ENCODE results near the gene LCN15.
"Not testable (repeated sequence)": the region's sequence is repeated elsewhere in the genome, so short reads cannot be mapped to it uniquely, and the experiment has no call there.

Gene LCN15

DNA sequence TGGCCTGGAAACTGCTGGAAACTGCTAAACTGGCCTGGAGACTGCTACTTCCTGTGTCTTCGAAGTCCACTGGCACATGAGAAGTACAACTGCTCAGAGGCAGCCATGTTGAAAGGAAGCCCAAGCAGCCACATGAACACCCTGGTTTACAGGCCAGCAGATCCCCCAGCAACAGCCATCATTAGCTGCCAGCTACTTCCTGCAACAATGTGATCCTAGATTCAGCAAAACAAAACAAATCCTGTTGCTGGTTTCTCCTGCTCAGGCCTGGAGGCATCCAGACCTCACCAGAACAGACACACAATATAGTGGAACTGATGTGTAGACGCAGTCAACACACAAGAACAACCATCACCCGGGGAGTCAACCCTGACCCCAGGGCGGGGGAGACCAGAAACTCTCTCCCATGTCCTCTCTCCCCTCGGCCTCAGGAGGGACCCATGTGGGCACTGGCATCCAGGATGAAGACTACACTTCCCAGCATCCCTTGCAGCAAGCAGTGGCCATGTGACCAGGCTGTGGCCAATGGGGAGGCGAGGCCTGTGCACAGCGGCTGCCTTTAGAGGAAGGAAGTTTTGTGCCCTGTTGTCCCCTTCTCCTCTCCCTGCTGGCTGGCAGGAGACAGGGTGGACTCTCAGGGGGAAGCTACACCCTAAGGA lies 9.2 kb upstream of the LCN15 start:
- no peak for DNase-seq

DNA sequence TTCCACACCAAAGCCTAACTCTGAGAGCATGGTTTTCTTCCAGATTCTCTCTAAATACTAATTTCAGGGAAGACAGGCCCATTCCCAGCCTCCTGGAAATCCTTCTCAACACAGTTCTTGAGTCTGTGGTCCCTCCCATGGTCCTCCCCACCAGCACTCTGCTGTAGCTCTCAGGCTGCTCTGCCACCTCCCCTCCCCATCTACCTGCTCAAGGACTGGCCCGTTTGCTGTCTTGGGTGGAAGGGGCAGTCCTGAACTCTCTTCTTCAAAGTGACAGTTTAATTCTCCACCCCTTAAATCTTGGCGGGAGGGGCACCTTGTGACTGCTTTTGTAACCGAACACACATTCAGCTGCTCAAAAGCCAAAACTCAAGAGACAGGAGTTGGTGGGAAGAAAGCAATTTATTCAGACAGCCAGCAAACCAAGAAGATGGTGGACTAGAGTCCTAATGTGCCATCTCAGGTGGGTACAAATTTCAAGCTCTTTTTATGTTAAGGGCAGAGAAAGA lies 7.6 kb upstream of the LCN15 start:
- DNase-seq, result no peak

- peak; percentile 41 for DNase-seq
Observed at GRCh38 chr9:136769710-136770191, 5.4 kb upstream of the LCN15 start.

DNA sequence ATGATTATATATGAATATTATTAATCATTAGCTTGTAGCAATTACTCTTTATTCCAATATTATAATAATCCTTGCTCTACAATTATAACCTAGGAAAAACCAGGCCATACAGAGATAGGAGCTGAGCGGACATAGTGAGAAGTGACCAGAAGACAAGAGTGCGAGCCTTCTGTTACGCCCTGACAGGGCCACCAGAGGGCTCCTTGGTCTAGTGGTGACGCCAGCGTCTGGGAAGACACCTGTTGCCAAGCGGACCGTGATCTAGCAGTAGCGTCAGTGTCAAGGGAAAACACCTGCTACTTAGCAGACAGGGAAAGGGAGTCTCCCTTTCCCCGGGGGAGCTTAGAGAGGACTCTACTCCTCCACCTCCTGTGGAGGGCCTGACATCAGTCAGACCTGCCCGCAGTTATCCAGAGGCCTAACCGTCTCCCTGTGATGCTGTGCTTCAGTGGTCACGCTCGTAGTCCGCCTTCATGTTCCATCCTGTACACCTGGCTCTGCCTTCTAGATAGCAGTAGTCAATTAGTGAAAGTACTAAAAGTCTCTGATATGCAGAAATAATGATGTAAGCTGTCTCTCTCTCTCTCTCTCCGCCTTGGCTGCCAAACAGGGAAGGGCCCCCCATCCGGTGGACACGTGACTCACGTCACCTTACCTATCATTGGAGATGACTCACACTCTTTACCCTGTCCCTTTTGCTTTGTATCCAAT lies 2.2 kb upstream of the LCN15 start:
- peak; percentile 24 for DNase-seq

GRCh38 chr9:136765745-136766409 lies 1.6 kb upstream of the LCN15 start:
- not testable (repeated sequence) for DNase-seq

DNA sequence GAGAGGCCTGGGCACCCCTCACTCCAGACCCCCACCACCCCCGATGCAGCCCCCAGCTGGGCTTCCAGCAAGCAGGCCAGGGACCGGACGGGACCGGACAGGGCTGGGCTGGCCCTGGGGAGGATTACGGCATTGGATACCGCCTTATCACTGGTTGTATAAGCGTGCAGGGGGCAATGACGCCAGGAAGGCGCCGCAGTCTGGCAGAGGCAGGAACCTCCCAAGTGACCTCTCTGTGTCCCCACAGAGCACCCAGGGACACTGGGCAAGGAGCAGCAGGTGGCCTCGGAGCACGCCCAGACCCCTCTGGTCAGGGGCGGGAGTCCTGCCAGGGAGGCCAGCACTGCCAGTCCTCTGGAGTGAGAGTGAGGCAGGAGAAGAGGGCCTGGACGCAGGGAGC lies 723 bp upstream of the LCN15 start:
- DNase-seq, result no peak

- no peak for DNase-seq
Observed at GRCh38 chr9:136763649-136764035, 676 bp downstream of the LCN15 start.

DNA sequence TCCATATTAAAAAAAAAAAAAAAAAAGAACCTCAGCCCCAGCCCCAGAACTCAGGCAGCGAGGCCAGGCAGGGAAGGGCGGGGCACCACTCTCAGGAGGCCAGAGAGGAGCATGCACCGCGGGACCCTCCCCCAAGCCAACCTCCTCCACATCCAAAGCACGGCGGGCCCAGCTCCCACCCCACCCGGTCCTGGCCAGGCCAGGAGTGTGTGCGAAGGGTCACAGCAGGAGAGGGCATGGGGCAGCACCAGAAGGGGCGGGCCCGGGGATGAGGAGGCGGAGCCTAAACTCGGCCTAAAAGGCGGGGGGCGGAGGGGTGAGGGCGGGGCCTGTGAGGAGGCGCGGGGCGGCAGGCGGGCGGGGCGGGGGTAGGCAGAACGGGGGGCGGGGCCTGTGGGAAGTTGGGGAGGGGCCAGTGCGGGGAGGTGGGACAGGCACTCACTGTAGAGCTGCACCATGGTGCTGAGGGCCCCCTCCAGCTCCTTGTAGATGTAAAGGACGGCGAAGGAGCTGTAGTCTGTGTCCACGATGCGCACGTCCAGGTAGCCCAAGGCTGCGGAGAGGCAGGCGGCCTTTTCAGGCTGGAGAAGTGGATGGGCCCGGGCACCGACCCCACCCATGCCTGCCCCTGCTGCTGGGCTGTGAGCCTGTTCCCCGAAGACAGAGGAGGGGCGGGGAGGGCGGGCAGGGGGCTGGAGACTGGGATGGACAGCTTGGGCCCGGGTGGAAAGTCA lies 1.2 kb downstream of the LCN15 start:
- peak; percentile 17 to 22 for DNase-seq

GRCh38 chr9:136762221-136762691 lies 2.1 kb downstream of the LCN15 start:
- DNase-seq, result no peak

DNA sequence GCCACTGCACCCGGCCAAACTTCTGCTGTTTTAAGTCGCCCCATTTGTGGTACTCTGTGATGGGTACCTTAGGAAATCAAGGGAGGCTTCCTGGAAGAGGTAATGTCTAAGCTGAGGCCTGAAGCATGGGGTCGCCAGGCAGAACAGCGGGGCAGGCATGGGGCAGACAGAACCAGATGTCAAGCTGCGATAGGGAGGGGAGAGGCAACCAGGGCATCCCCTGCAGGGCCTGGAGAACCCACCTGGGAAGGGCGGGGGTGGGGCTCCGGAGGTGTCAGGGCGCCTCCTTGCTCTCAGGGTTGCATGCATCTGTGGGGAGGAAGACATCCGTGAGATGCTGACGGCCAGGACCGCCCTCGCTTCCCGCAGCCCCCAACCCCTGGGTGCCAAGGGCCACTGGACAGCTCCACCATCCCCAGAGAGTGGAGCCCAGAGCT lies 2.8 kb downstream of the LCN15 start:
- DNase-seq, result no peak

- DNase-seq, result not testable (repeated sequence)
Observed at GRCh38 chr9:136760834-136761544, 3.3 kb downstream of the LCN15 start.

- DNase-seq, result no peak
Observed at GRCh38 chr9:136760424-136760823, 3.9 kb downstream of the LCN15 start.

- no peak for DNase-seq
Observed at GRCh38 chr9:136759436-136760325, 4.6 kb downstream of the LCN15 start.

DNA sequence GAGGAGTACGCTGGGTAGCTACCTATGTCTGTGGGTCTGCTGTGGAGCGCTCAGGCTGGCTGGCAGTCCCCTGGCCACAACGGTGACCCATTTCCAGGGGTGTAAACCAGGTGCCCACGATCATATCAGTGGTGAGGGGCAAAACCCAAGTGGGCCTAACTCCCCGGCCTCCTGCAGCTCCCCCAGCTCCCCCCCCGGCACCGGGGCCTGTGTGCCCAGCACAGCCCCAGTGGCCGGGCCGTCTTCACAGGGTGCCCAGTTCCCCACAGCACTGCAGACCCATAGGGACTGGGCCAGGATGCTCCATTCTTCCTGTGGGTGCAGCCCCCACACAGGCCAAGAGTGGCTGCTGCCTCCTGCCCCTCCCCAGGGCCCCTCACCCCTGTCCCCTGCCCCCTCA lies 5.3 kb downstream of the LCN15 start:
- DNase-seq, result no peak

- DNase-seq, result no peak
Observed at GRCh38 chr9:136757751-136758140, 6.6 kb downstream of the LCN15 start.

DNA sequence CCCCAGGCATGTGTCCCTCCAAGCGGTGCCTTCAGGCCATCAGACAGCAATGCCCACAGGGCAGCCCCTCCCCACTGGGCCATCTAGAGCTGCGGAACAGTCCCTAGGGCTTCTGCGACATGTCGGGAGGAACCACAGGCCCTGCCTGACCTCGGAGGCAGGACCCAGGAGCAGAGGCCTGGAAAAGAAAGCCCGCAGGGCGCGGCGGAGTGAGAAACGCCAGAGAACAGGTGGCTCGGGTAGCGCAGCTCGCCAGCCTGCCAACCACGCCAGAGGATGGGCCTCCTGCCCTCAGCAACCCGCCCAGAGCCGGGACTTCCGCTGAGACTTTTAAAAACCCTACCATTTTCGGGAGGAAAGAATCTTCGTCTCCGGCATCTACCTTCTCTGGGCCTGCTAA lies 7.0 kb downstream of the LCN15 start:
- no peak for DNase-seq

DNA sequence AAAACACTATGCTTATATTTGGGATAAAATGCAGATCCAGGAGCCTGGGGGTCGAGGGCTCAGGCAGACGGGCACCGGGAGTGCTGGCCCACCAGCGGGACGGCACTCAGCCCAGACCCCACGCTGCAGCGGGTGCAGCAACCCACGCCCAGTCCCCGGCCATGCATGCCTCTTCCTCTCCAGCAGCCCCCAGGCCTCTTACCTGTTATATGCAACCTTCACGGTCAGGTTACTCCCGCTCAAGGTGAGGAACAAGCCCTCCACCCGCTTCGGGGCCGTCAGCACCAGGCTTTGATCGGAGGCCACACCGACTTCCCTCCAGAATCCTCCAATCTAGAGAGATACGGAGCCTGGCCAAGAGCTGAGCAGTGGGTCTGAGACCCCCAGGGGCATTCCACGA lies 7.5 kb downstream of the LCN15 start:
- no peak for DNase-seq

DNA sequence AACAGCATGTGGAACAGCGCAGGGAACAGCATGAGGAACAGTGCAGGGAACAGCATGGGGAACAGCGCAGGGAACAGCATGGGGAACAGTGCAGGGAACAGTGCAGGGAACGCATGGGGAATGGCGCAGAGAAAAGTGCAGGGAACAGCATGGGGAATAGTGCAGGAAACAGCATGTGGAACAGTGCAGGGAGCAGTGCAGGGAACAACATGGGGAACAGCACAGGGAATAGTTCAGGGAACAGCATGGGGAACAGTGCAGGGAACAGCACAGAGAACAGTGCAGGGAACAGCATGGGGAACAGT lies 8.2 kb downstream of the LCN15 start:
- DNase-seq, result no peak

- DNase-seq, result not testable (repeated sequence)
Observed at GRCh38 chr9:136755302-136756133, 8.8 kb downstream of the LCN15 start.

GRCh38 chr9:136754626-136755301 lies 9.6 kb downstream of the LCN15 start:
- no peak for DNase-seq
